ENCODE measurements around the gene FLT1. TPM values are rescaled to one million over a fixed set of nuclear protein-coding genes. Genes with fewer than 3 reads are reported as not detected.

Gene FLT1
- total RNA-seq, 1 experiment from 2014 or later: not detected

GRCh38 chr13:28329395-28330158 is 165.4 kb downstream of the FLT1 start:
- DNase-seq: no peak
- CTCF ChIA-PET: interaction anchor here (0.6 kb wide), 1 partner anchor 470 kb away, joined by 15 read pairs; no protein-coding TSS in a partner anchor
- no TSS peak for BruUV-seq (replicated peaks)
- Histone ChIP-seq H3F3A (ENCODE audit: insufficient read depth, low read depth) (no peaks in the 10 kb centered on the region), H3K9me2 (ENCODE audit: insufficient read depth) (no peaks in the 10 kb centered on the region), H3K36me3 (ENCODE audit: low read depth) (no peaks in the 10 kb centered on the region), H3K9me3 (ENCODE audit: insufficient read depth, low read depth) (no peaks in the 10 kb centered on the region), H4K20me1 (ENCODE audit: insufficient read depth) (no peaks in the 10 kb centered on the region), H3K4me1 (replicated peaks; ENCODE audit: insufficient read depth) (no peaks in the 10 kb centered on the region), H2AFZ (no peak overlapping the region), H3K27me3 (ENCODE audit: insufficient read depth, low read depth) (peaks cover 60% of the 10 kb centered on the region), H3K79me2 (ENCODE audit: low read depth) (no peaks in the 10 kb centered on the region), H3K4me3 (no peak overlapping the region), H3K27ac (no peak overlapping the region), H3K4me2 (no peak overlapping the region)
- POLR2A ChIA-PET (ENCODE audit: unreplicated experiment): no interaction called here
- intact Hi-C loops (cut with micrococcal nuclease; ENCODE audit: unreplicated experiment): no loop called here
- TF ChIP-seq EZH2 (IDR thresholded peaks at IDR 0.05; ENCODE audit: low read depth): no peak
- TF ChIP-seq, protein P1, sequence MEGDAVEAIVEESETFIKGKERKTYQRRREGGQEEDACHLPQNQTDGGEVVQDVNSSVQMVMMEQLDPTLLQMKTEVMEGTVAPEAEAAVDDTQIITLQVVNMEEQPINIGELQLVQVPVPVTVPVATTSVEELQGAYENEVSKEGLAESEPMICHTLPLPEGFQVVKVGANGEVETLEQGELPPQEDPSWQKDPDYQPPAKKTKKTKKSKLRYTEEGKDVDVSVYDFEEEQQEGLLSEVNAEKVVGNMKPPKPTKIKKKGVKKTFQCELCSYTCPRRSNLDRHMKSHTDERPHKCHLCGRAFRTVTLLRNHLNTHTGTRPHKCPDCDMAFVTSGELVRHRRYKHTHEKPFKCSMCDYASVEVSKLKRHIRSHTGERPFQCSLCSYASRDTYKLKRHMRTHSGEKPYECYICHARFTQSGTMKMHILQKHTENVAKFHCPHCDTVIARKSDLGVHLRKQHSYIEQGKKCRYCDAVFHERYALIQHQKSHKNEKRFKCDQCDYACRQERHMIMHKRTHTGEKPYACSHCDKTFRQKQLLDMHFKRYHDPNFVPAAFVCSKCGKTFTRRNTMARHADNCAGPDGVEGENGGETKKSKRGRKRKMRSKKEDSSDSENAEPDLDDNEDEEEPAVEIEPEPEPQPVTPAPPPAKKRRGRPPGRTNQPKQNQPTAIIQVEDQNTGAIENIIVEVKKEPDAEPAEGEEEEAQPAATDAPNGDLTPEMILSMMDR (conservative IDR thresholded peaks at IDR 0.05): no peak

- POLR2A ChIA-PET (ENCODE audit: unreplicated experiment): no interaction called here
- Histone ChIP-seq H3K27ac (no peak overlapping the region), H4K20me1 (ENCODE audit: insufficient read depth) (no peaks in the 10 kb centered on the region), H3K36me3 (ENCODE audit: low read depth) (no peaks in the 10 kb centered on the region), H3K9me3 (ENCODE audit: insufficient read depth, low read depth) (no peaks in the 10 kb centered on the region), H2AFZ (no peak overlapping the region), H3K9me2 (ENCODE audit: insufficient read depth) (no peaks in the 10 kb centered on the region), H3F3A (ENCODE audit: insufficient read depth, low read depth) (no peaks in the 10 kb centered on the region), H3K79me2 (ENCODE audit: low read depth) (no peaks in the 10 kb centered on the region), H3K27me3 (ENCODE audit: insufficient read depth, low read depth) (peaks cover 49% of the 10 kb centered on the region), H3K4me2 (no peak overlapping the region), H3K4me3 (no peak overlapping the region), H3K4me1 (replicated peaks; ENCODE audit: insufficient read depth) (no peaks in the 10 kb centered on the region)
- TF ChIP-seq, protein P1 (conservative IDR thresholded peaks at IDR 0.05): no peak
- TF ChIP-seq EZH2 (IDR thresholded peaks at IDR 0.05; ENCODE audit: low read depth): no peak
- no peak for DNase-seq
- intact Hi-C loops (cut with micrococcal nuclease; ENCODE audit: unreplicated experiment): no loop called here
- CTCF ChIA-PET: no interaction called here
- no TSS peak for BruUV-seq (replicated peaks)
Observed at GRCh38 chr13:28328271-28328607, 166.7 kb downstream of the FLT1 start.

DNA sequence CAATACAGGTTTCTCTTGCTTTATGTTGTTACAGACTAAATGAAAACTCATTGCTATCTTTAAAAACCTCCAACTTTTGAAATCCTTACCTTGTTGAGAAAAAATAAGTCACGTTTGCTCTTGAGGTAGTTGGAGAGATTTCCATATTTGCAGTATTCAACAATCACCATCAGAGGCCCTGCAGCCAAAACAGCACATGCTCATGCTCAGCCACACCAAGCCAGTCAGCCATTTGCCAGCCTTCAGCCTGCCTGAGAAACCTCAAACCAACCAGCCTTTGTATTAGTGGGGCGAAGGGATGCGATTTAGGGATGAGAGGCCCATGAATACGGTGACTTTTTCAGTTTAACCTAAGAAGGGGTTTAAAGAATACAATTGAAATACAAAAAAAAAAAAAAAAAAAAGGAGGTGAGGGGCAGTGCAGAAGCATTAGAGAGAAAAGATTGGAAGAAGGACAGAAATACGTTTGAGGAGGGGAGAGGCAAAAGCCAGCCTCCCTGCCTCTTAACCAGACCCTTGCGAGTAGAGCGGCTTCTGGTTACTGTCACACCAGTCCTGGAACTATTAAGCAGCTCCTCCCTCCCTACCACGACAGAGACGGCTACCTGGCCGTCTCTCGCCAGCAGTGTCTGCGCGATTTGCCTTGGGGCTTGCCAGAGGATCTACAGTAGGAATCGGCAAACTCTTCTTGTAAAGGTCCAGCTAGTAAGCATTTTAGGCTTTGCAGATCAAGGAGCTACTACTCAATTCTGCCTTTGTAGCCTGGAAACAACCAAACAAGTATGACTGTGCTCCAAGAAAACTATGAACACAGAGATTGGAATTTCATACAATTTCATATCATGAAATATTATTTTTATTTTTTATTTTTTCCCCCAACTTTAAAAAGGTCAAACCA is 167.3 kb downstream of the FLT1 start:
- intact Hi-C loops (cut with micrococcal nuclease; ENCODE audit: unreplicated experiment): no loop called here
- POLR2A ChIA-PET (ENCODE audit: unreplicated experiment): no interaction called here
- no TSS peak for BruUV-seq (replicated peaks)
- Histone ChIP-seq H3F3A (ENCODE audit: insufficient read depth, low read depth) (no peaks in the 10 kb centered on the region), H3K9me2 (ENCODE audit: insufficient read depth) (no peaks in the 10 kb centered on the region), H3K9me3 (ENCODE audit: insufficient read depth, low read depth) (no peaks in the 10 kb centered on the region), H3K27me3 (ENCODE audit: insufficient read depth, low read depth) (peaks cover 46% of the 10 kb centered on the region), H3K4me1 (replicated peaks; ENCODE audit: insufficient read depth) (no peaks in the 10 kb centered on the region), H2AFZ (no peak overlapping the region), H3K4me3 (no peak overlapping the region), H4K20me1 (ENCODE audit: insufficient read depth) (no peaks in the 10 kb centered on the region), H3K4me2 (no peak overlapping the region), H3K79me2 (ENCODE audit: low read depth) (no peaks in the 10 kb centered on the region), H3K36me3 (ENCODE audit: low read depth) (no peaks in the 10 kb centered on the region), H3K27ac (no peak overlapping the region)
- CTCF ChIA-PET: no interaction called here
- DNase-seq: no peak
- TF ChIP-seq, protein P1 (conservative IDR thresholded peaks at IDR 0.05): no peak
- TF ChIP-seq EZH2 (IDR thresholded peaks at IDR 0.05; ENCODE audit: low read depth): no peak
